Kidney (tissue), 14 donors: ENCODE results near the gene LANCL3. TPM values are rescaled to one million over a fixed set of nuclear protein-coding genes. Genes with fewer than 3 reads are reported as not detected.

Experiments
- DNase-seq, 5 donors: peaks; one replicate each; pipeline ENCODE4 v3.0.0-alpha.2; 2013 to 2020
- FAIRE-seq: peaks from 2 replicates; lab custom pipeline; 2012; peaks lifted over from hg19 to GRCh38; lab: Jason Lieb, UNC
- H3K27ac ChIP-seq, 2 donors: one replicate each; pipeline ENCODE4 v1.7.0; 2013; ENCODE audit warnings: low read depth in 2 of 2, low read length in 2 of 2, inconsistent platforms in 1 of 2
- H3K27me3 ChIP-seq: one replicate; pipeline ENCODE4 v1.7.1; 2013; ENCODE audit warnings: low read length, inconsistent platforms; ENCODE audit not compliant: control insufficient read depth, insufficient read depth
- H3K36me3 ChIP-seq, 3 donors: one replicate each; pipeline versions ENCODE4 v1.7.0 to v1.7.1; 2013; ENCODE audit warnings: low read length in 3 of 3, control low read depth in 1 of 3, inconsistent platforms in 1 of 3; ENCODE audit not compliant: insufficient read depth in 3 of 3, control insufficient read depth in 2 of 3
- H3K4me1 ChIP-seq, 3 donors: one replicate each; pipeline versions ENCODE4 v1.7.0 to v1.7.1; 2013; ENCODE audit warnings: low read length in 3 of 3, inconsistent platforms in 1 of 3, low read depth in 1 of 3; ENCODE audit not compliant: control insufficient read depth in 2 of 3, insufficient read depth in 2 of 3
- H3K4me3 ChIP-seq, 3 donors: one replicate each; pipeline versions ENCODE4 v1.7.0 to v1.8.1; 2013; ENCODE audit warnings: low read length in 3 of 3, control low read depth in 1 of 3, inconsistent platforms in 1 of 3
- H3K9ac ChIP-seq, 3 donors: one replicate each; pipeline versions ENCODE4 v1.7.0 to v1.7.1; 2013; ENCODE audit warnings: low read length in 3 of 3, control low read depth in 1 of 3, inconsistent platforms in 1 of 3
- H3K9me3 ChIP-seq, 3 donors: one replicate each; pipeline versions ENCODE4 v1.7.0 to v1.7.1; 2013; ENCODE audit warnings: low read length in 3 of 3, control low read depth in 1 of 3, inconsistent platforms in 1 of 3; ENCODE audit not compliant: control insufficient read depth in 2 of 3, insufficient read depth in 1 of 3
- intact Hi-C: fragments of 100-400 bp; cut with DNase I; formaldehyde crosslinking; loops from one replicate; pipeline ENCODE4 v1.11.1; 2022
- polyA plus RNA-seq: library from polyadenylated mRNA; stranded (reverse); fragments of 350-450 nt; fragmentation: Illumina TruSeq; extraction: RNeasy Lipid Tissue Mini Kit (QIAGEN cat#74804); gene quantifications from one replicate; pipeline ENCODE4 v1.2.3, GENCODE V29; 2014; ENCODE audit warnings: low read depth, low replicate concordance; ENCODE audit not compliant: insufficient read depth
- total RNA-seq: library from RNA; stranded (reverse); fragmentation: NEBNext Ultra II Directional; extraction: Animal tissue kit (Norgen Biotek cat#: 25700); gene quantifications from one replicate; pipeline ENCODE4 v1.2.1, GENCODE V29; 2021
- TF ChIP-seq, protein P1 (sequence below): IDR thresholded peaks from 3 replicates; pipeline ENCODE4 v1.5.1; 2012; ENCODE audit warnings: mild to moderate bottlenecking, moderate library complexity, borderline replicate concordance; ENCODE audit not compliant: insufficient read depth; ENCODE audit errors: extremely low read depth
- donor health status: control.
- donor health status: control.
- donor health status: control.
- donor health status: control.
- donor health status: control.
- donor health status: DM: yes; HTN: yes; CAD: no.
- donor health status: Normal renal cell carcinoma (clear cell type).

The LANCL3 gene
- total and polyA plus RNA-seq, 2 donors from 2014 or later, result 0.30 to 0.38 TPM

- H3K9ac ChIP-seq, result no peak overlapping the region
- no peaks in the 10 kb centered on the region for H3K4me1 ChIP-seq
- TF ChIP-seq, protein P1, sequence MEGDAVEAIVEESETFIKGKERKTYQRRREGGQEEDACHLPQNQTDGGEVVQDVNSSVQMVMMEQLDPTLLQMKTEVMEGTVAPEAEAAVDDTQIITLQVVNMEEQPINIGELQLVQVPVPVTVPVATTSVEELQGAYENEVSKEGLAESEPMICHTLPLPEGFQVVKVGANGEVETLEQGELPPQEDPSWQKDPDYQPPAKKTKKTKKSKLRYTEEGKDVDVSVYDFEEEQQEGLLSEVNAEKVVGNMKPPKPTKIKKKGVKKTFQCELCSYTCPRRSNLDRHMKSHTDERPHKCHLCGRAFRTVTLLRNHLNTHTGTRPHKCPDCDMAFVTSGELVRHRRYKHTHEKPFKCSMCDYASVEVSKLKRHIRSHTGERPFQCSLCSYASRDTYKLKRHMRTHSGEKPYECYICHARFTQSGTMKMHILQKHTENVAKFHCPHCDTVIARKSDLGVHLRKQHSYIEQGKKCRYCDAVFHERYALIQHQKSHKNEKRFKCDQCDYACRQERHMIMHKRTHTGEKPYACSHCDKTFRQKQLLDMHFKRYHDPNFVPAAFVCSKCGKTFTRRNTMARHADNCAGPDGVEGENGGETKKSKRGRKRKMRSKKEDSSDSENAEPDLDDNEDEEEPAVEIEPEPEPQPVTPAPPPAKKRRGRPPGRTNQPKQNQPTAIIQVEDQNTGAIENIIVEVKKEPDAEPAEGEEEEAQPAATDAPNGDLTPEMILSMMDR, result no peak
- H3K27me3 ChIP-seq, result no peaks in the 10 kb centered on the region
- H3K9me3 ChIP-seq, result no peaks in the 10 kb centered on the region
- H3K36me3 ChIP-seq, result no peaks in the 10 kb centered on the region
- no peak overlapping the region for H3K27ac ChIP-seq
- intact Hi-C loops, result no loop called here
- no peak overlapping the region for H3K4me3 ChIP-seq
- DNase-seq (no peak), FAIRE-seq (no peak)
Observed at GRCh38 chrX:37672563-37672962, 101.1 kb downstream of the LANCL3 start.

GRCh38 chrX:37676811-37677210 is 105.3 kb downstream of the LANCL3 start:
- intact Hi-C loops, result no loop called here
- DNase-seq (no peak), FAIRE-seq (no peak)
- Histone ChIP-seq H3K9ac (no peak overlapping the region), H3K4me3 (no peak overlapping the region), H3K4me1 (no peaks in the 10 kb centered on the region), H3K36me3 (no peaks in the 10 kb centered on the region), H3K27me3 (no peaks in the 10 kb centered on the region), H3K9me3 (no peaks in the 10 kb centered on the region), H3K27ac (no peak overlapping the region)
- TF ChIP-seq, protein P1, result no peak

GRCh38 chrX:37677243-37677642 is 105.8 kb downstream of the LANCL3 start:
- intact Hi-C loops, result no loop called here
- no peak overlapping the region for H3K4me3 ChIP-seq
- no peak overlapping the region for H3K9ac ChIP-seq
- no peak overlapping the region for H3K27ac ChIP-seq
- no peaks in the 10 kb centered on the region for H3K9me3 ChIP-seq
- FAIRE-seq, result no peak
- no peaks in the 10 kb centered on the region for H3K27me3 ChIP-seq
- no peaks in the 10 kb centered on the region for H3K4me1 ChIP-seq
- no peaks in the 10 kb centered on the region for H3K36me3 ChIP-seq
- TF ChIP-seq, protein P1, result no peak
- DNase-seq, result no peak

- FAIRE-seq (peak; percentile 11), DNase-seq (no peak)
- H3K9me3 ChIP-seq, result no peaks in the 10 kb centered on the region
- H3K27me3 ChIP-seq, result no peaks in the 10 kb centered on the region
- no peak overlapping the region for H3K27ac ChIP-seq
- H3K9ac ChIP-seq, result no peak overlapping the region
- no peak overlapping the region for H3K4me3 ChIP-seq
- H3K36me3 ChIP-seq, result no peaks in the 10 kb centered on the region
- intact Hi-C loops, result no loop called here
- no peaks in the 10 kb centered on the region for H3K4me1 ChIP-seq
- TF ChIP-seq, protein P1, result no peak
Observed at GRCh38 chrX:37677765-37678164, 106.3 kb downstream of the LANCL3 start.
